Right atrium auricular region (tissue), 2 donors: ENCODE results near the gene CLDN18. TPM values are rescaled to one million over a fixed set of nuclear protein-coding genes. Genes with fewer than 3 reads are reported as not detected.

Experiments used
- DNase-seq: peaks from one replicate; pipeline ENCODE4 v3.0.0-alpha.2; 2019; ENCODE audit warnings: low spot score
- H3K27ac ChIP-seq, 2 donors: fragments of 200-600 bp; sonication (generic); 1 replicate in 1 of 2; 2 replicates in 1 of 2; pipeline ENCODE4 v1.5.1; 2016 to 2019
- H3K27me3 ChIP-seq, 2 donors: fragments of 200-600 bp; sonication (generic); one replicate each; pipeline versions ENCODE4 v1.5.1 to v1.6.0; 2017 to 2019
- H3K36me3 ChIP-seq: fragments of 200-600 bp; sonication (generic); one replicate; pipeline ENCODE4 v1.5.1; 2016
- H3K4me1 ChIP-seq, 2 donors: fragments of 200-600 bp; sonication (generic); one replicate each; pipeline versions ENCODE4 v1.5.1 to v1.6.0; 2017 to 2019
- H3K4me3 ChIP-seq, 2 donors: fragments of 200-600 bp; sonication (generic); 1 replicate in 1 of 2; 2 replicates in 1 of 2; pipeline ENCODE4 v1.5.1; 2017 to 2019; ENCODE audit warnings: mild to moderate bottlenecking in 1 of 2, moderate library complexity in 1 of 2
- H3K9me3 ChIP-seq, 2 donors: fragments of 200-600 bp; sonication (generic); one replicate each; pipeline ENCODE4 v1.5.1; 2019
- CTCF ChIP-seq, 2 donors: fragments of 200-600 bp; sonication (generic); IDR thresholded peaks; one replicate each; pipeline ENCODE4 v1.5.1; 2019; ENCODE audit warnings: antibody characterized with exemption in 2 of 2
- total RNA-seq, 2 donors: library from RNA; depleted of rRNA; stranded (reverse); fragments of >200 nt; gene quantifications; one replicate each; pipeline ENCODE4 v1.1.0, GENCODE V29; 2016

CLDN18 gene
- total RNA-seq, 2 donors from 2014 or later, result 0.12 to 21.0 TPM

- DNase-seq, result no peak
- Histone ChIP-seq H3K4me1 (no peaks in the 10 kb centered on the region), H3K4me3 (no peak overlapping the region), H3K27ac (no peak overlapping the region), H3K36me3 (peaks cover 55% of the 10 kb centered on the region), H3K27me3 (no peaks in the 10 kb centered on the region), H3K9me3 (no peaks in the 10 kb centered on the region)
- TF ChIP-seq CTCF (IDR thresholded peaks at IDR 0.05), result no peak
These were observed 53.5 kb downstream of the CLDN18 start for GRCh38 chr3:138063416-138063815.

GRCh38 chr3:138065949-138066348, 56.0 kb downstream of the CLDN18 start:
- no peak for DNase-seq
- no peaks in the 10 kb centered on the region for H3K4me1 ChIP-seq
- H3K27ac ChIP-seq, result no peak overlapping the region
- H3K9me3 ChIP-seq, result no peaks in the 10 kb centered on the region
- TF ChIP-seq CTCF (IDR thresholded peaks at IDR 0.05), result no peak
- H3K36me3 ChIP-seq, result peaks cover 62% of the 10 kb centered on the region
- H3K4me3 ChIP-seq, result no peak overlapping the region
- H3K27me3 ChIP-seq, result no peaks in the 10 kb centered on the region

- DNase-seq, result no peak
- H3K4me3 ChIP-seq, result no peak overlapping the region
- H3K36me3 ChIP-seq, result peaks cover 65% of the 10 kb centered on the region
- H3K27me3 ChIP-seq, result no peaks in the 10 kb centered on the region
- H3K9me3 ChIP-seq, result no peaks in the 10 kb centered on the region
- no peaks in the 10 kb centered on the region for H3K4me1 ChIP-seq
- TF ChIP-seq CTCF (IDR thresholded peaks at IDR 0.05), result no peak
- no peak overlapping the region for H3K27ac ChIP-seq
These were observed 56.4 kb downstream of the CLDN18 start for GRCh38 chr3:138066383-138066782.

GRCh38 chr3:138066972-138067371, 57.0 kb downstream of the CLDN18 start:
- TF ChIP-seq CTCF (IDR thresholded peaks at IDR 0.05), result no peak
- H3K9me3 ChIP-seq, result no peaks in the 10 kb centered on the region
- H3K36me3 ChIP-seq, result peaks cover 64% of the 10 kb centered on the region
- DNase-seq, result no peak
- H3K4me1 ChIP-seq, result no peaks in the 10 kb centered on the region
- H3K27me3 ChIP-seq, result no peaks in the 10 kb centered on the region
- no peak overlapping the region for H3K4me3 ChIP-seq
- H3K27ac ChIP-seq, result no peak overlapping the region

GRCh38 chr3:138068046-138068445, 58.1 kb downstream of the CLDN18 start:
- H3K4me3 ChIP-seq, result no peak overlapping the region
- no peaks in the 10 kb centered on the region for H3K4me1 ChIP-seq
- no peaks in the 10 kb centered on the region for H3K9me3 ChIP-seq
- H3K27me3 ChIP-seq, result no peaks in the 10 kb centered on the region
- H3K36me3 ChIP-seq, result peaks cover 54% of the 10 kb centered on the region
- TF ChIP-seq CTCF (IDR thresholded peaks at IDR 0.05), result no peak
- no peak for DNase-seq
- no peak overlapping the region for H3K27ac ChIP-seq

- peaks cover 48% of the 10 kb centered on the region for H3K36me3 ChIP-seq
- peak; percentile 81 for DNase-seq
- TF ChIP-seq CTCF (IDR thresholded peaks at IDR 0.05), result peak; percentile 94 to 98
These were observed 58.7 kb downstream of the CLDN18 start for GRCh38 chr3:138068579-138069174.

More at GRCh38 chr3:138068579-138069174, 58.7 kb downstream of the CLDN18 start:
- Histone ChIP-seq H3K4me1 (no peaks in the 10 kb centered on the region), H3K4me3 (no peak overlapping the region), H3K27me3 (no peaks in the 10 kb centered on the region), H3K27ac (no peak overlapping the region), H3K9me3 (no peaks in the 10 kb centered on the region)
